AG09309 (cell line): ENCODE data around the gene ST8SIA2.

Experiments
- DNase-seq: peaks from one replicate; pipeline ENCODE4 v3.0.0-alpha.2; 2010; ENCODE audit warnings: low read depth
- H3K4me3 ChIP-seq: 2 replicates; pipeline ENCODE4 v1.5.1; 2011; ENCODE audit warnings: mild to moderate bottlenecking, low read depth, low read length, moderate library complexity; ENCODE audit not compliant: control insufficient read depth
- TF ChIP-seq, protein P1 (sequence below): IDR thresholded peaks from 2 replicates; pipeline ENCODE4 v1.5.1; 2011; ENCODE audit warnings: mild to moderate bottlenecking, low read depth, low read length, inconsistent platforms; ENCODE audit not compliant: insufficient read depth, control insufficient read depth; ENCODE audit errors: missing control alignments

Gene ST8SIA2

DNA sequence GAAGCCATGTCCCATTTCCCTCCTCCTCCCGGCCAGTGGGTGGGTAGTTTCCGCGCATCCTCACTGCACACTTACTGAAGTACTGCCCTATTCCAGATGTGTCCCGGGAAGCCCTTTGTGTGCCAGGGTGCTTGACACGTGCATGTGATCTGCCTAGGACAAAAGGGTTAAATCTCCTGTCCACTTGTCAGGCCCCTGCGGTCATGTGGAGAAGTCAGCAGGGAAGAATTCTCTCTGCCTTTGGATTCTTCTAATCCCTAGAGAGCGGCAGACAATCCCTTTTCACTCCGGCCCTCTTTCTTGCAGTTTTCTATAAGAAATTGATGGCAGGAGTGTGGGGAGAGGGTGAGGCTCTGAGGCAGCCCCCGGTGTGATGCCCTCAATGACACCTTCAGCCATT lies 19.8 kb downstream of the ST8SIA2 start:
- DNase-seq: no peak
- no peak overlapping the region for H3K4me3 ChIP-seq
- TF ChIP-seq, protein P1, sequence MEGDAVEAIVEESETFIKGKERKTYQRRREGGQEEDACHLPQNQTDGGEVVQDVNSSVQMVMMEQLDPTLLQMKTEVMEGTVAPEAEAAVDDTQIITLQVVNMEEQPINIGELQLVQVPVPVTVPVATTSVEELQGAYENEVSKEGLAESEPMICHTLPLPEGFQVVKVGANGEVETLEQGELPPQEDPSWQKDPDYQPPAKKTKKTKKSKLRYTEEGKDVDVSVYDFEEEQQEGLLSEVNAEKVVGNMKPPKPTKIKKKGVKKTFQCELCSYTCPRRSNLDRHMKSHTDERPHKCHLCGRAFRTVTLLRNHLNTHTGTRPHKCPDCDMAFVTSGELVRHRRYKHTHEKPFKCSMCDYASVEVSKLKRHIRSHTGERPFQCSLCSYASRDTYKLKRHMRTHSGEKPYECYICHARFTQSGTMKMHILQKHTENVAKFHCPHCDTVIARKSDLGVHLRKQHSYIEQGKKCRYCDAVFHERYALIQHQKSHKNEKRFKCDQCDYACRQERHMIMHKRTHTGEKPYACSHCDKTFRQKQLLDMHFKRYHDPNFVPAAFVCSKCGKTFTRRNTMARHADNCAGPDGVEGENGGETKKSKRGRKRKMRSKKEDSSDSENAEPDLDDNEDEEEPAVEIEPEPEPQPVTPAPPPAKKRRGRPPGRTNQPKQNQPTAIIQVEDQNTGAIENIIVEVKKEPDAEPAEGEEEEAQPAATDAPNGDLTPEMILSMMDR: no peak

DNA sequence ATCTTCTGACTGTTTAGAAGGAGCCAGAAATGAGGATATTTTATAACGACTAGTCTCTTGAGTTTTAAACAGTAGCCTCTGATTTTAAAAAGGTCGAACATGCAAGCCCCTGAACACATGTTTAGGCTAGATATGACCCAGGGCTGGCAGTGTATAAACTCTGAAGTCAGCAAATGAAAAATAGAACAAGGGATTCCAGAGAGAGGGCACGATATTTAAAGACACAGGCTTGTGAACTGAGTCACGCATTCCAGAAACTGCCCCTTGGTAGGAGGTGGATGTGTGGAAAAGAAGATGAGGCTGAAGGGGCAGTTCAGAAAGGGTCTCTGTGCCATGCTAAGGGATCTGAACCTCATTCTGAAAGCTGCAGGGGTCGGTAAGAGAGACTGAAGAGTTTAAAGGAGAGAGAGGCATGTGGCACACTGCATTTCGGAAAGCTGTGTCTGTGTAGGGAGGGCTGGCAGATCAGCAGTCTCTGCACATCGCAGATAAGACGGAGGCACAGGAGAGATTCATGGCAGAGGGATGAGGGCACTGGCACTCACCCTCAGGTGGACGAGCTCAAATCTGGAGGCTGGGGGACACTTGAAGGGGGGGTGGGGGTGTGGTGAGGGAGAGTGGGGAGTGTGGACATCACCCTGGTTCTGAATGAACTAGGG lies 22.1 kb downstream of the ST8SIA2 start:
- no peak for DNase-seq
- H3K4me3 ChIP-seq: no peak overlapping the region
- TF ChIP-seq, protein P1: no peak

DNA sequence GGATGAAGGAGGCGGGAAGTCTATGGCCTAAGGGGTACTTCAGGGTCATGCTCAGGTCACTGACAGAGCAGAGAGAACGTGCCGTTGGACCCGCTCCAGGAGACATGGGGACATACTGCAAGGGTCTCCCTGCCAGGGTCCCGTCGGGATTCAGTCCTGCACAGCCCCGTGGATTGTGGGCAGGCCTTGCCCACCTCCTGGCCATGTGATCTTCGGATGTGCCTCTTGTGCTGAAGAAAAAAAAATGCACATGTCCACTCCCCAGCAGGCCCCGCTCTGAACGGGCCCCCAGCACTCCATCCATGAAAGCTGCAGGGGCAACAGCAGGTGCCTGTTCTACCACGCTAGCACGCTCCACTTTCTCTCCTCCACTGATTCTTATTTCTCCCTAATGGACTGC lies 22.9 kb downstream of the ST8SIA2 start:
- DNase-seq: no peak
- H3K4me3 ChIP-seq: no peak overlapping the region
- TF ChIP-seq, protein P1: no peak

DNA sequence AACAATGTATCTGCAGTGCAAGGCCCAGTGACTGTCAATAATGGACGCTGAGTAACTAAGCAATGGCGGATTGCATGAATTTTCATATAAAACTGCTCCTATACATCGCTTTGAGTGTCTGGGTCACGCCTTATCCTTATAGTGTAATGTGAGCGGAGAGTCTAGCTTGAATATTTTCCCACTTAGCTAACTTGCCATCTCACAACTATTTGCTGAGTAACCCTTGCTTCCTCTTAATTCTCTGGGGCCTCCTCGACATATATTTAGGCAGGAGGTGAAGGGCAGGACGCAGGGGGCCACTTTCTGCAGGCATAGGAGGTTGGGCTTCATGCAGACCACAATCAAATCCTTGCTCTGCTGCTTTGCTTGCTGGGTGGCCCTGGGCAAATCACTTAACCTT lies 24.0 kb downstream of the ST8SIA2 start:
- DNase-seq: no peak
- TF ChIP-seq, protein P1: no peak
- no peak overlapping the region for H3K4me3 ChIP-seq

DNA sequence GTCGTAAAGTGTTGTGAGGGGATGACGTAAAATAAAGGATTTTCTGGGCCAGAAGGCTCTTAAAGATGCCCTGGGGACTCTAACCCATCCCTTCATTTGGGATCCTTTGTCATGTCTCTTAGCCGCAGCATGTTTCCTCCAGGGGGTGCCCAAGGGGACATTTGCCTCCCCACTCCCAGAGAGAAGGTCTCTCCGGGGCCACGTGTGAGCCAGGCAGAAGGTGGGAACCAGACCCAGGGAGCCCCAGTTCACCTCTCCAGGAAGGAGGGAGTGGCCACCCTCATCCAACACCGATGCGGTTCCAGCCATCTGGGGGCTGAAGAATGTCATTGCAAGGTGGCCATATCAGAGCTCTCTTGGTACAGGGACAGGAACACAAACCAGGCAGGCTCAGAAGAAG lies 25.2 kb downstream of the ST8SIA2 start:
- TF ChIP-seq, protein P1: no peak
- no peak for DNase-seq

DNA sequence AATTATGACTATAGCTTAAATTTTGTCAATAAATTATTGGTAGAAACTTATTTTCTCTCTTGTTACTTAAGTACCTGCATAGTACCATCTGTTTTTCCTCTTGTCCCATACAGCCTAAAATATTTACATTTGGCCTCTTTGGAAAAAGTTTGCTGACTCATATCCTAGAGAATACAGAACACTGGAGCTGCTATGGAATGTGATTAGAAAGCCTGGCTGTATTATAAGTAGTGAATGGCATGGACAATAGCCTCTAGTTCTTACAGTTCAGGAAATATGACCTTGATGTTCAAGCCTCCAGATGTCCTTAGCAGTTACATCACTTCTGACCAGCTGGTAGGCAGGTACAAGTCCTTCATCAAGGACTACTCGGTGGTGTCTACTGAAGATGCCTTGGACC lies 28.3 kb downstream of the ST8SIA2 start:
- no peak overlapping the region for H3K4me3 ChIP-seq
- no peak for DNase-seq
- TF ChIP-seq, protein P1: no peak

More for the DNA sequence above, 25.2 kb downstream of the ST8SIA2 start:
- no peak overlapping the region for H3K4me3 ChIP-seq

DNA sequence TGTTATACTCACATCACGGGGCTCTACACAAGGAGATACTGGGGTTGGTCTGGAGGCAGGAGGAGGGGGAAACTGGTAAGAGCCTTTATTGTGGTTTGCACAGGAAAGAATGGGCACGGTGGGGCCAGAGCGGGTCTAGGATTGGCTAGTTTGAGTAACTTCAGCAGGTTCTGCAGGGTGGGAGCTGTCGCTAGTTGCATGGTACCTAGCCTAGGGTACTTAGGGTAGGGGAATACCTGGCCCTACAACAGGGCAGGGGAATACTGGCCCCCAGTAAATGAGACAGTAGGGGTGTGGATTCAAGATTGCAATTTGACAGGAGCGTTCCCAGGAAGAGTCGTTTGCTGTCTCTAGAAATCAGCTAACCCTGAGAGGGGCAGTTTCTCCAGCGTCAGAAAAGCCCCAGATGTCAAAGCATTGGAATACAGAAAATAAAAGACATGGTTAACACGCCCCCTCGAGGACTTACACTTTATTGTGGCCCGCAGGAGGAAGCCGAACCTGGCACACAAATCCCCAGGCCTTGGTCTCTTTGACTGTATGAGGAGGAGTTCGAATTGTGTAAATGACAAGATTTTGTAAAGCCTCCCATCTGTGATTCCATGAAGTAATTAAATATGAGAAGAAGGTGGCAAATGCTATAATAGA lies 32.0 kb downstream of the ST8SIA2 start:
- TF ChIP-seq, protein P1: no peak
- H3K4me3 ChIP-seq: no peak overlapping the region
- DNase-seq: no peak
